NCI-H446 (cell line): Measurements from ENCODE around the gene TFR2.

ENCODE experiments used
- DNase-seq, 2 experiments: peaks; one replicate each; lab custom pipeline; 2025; lab: John Stamatoyannopoulos, UW

The TFR2 gene

DNA sequence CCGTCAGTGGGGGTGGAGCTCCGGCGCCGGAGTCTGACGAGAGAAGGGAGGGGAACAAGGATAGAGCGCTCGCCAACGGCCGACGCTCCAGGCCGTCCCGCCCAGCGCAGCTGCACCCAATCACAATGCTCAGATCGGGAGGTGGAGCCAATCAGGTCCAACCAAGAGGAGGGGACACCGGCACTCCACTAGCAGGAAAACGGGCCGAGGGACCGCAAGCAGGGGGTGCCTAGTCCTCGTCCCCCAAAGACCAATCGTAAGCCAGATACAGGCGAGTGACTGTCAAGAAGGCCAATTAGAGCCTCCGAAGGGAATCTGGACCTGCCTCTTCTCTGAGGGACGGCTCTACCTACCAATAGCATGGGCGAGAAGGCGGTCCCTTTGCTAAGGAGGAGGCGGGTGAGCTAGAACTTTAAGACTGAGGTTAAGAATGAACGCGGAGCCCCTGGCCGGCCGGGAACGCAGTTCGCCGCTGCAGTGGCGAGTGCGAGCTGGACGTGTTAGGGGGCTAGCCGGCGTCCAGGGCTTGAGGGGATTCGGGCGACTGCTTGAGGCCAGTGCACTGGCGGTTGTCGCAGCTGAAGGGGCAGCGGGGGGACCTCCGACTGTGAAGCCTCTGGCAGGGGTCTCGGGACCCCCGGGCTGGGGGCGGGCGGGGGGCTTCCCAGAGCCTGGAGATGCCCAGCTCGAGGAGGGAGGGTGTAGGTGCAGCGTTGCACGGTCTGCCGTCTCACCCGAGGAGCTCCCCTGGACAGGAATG lies 54.9 kb downstream of the TFR2 start, which contains the start of gene FBXO24:
FBXO24 (plus strand) TSS at position 63 of the 760 bp plus-strand sequence; CDS start at position 361, 298 bp downstream.
- DNase-seq, result peak; percentile 97 to 98

DNA sequence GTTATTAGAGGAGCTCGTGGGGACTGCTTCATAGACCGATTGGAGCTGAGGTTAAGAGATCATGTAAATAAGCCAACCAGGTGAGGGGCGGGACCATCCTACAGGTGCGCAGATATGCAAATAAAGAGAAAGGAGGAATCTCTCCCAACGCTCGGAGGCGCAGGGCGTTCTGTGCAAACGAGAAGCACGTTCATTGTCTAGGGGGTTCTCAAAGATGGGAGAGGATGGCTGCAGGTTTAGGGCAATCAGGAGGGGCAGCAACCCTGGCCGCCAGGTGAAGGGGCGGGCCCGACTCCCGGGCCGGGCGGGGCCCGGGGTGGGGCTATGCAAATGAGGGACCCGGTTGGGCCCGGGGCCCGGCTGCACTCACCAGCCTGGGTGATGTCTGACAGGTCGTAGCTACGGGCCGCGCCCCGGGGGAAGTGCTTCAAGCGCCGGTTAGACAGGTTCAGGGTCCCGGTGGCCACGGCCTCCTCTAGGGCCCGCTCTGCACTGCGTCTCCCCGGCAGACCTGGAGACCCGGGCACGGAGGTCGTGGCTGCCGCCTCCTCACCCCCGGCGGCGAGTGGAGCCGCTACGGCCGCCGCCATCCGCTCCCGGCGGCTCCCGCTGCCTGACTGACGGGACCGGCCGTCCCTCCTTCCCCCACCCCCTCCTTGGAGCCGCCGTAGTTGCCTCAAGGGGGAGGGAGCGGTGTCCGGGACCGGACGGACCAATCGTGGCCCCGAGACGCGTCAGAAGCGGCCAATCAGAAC lies 55.7 kb downstream of the TFR2 start, which contains the start of gene LRCH4:
LRCH4 (minus strand) TSS at position 619 of the 755 bp plus-strand sequence; CDS start at position 590, 29 bp downstream.
- no peak for DNase-seq

DNA sequence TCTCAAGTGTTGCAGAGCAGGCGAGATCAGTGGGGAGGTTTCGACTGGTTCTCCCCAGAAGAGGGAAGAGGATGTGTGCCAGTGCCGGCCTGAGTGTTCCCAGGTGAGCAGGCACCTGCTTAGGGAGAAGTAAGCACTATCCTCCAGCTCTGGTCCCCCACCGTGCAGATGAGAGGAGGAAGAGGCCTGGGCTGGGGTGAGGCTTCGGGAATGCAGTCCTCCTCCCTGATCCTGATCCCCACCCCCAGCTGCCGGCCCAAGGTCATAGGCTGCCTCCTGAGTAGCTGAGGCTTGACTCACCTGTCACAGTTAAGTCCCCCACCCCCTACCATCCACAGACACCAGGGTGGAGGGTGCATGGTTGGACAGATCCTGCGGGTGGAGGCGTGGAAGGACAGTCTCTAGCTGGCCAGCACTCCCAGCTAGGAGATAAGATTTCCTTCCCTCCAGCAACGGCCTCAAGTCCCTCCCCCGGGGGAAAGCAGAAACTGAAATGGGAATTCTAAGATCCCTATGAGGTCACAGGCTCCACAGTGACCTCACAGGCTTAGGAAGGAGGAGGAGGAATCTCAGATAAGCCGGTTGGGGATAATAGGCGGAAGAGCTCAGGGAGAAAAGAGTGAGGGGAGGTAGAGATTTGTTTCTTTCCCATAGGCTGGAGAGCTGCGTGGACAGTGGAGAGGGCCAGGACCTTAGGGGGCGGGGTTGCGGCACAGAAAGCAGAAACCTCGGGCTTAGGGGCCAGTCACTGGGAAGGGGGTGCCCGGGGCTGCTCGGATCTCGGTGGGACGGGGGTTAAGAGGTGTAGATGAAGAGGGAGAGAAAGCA lies 56.5 kb downstream of the TFR2 start:
- DNase-seq, result no peak

DNA sequence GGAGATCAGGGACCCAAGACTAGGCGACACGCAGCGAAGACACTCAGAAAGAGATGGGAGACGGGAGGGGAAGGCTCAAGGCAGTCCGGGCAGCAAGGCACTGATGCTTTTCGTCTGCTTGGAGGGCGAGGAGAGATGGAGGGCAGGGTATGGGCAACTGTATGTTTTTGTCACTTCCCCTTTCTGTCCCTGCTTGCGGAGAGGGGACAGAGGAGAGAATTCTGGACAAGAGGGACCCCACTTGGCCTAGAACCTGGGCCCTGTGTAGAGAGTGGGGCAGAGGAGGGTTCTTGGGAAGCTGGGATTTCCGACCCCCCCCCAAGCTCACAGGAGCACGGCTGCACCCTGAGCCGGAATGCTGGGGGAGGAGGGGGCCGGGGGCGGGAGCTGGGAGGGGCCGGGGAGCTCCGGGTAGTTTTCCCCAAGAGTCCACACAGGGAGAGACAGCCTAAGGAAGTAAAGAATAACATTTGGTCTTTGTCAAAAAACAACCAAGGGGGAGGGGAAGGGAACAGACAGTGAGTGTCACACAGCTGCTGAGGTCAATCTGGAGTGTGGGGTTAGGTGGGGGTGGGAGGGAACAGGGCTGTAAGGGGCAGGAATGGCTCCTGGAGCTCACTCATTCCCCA lies 57.2 kb downstream of the TFR2 start:
- no peak for DNase-seq

DNA sequence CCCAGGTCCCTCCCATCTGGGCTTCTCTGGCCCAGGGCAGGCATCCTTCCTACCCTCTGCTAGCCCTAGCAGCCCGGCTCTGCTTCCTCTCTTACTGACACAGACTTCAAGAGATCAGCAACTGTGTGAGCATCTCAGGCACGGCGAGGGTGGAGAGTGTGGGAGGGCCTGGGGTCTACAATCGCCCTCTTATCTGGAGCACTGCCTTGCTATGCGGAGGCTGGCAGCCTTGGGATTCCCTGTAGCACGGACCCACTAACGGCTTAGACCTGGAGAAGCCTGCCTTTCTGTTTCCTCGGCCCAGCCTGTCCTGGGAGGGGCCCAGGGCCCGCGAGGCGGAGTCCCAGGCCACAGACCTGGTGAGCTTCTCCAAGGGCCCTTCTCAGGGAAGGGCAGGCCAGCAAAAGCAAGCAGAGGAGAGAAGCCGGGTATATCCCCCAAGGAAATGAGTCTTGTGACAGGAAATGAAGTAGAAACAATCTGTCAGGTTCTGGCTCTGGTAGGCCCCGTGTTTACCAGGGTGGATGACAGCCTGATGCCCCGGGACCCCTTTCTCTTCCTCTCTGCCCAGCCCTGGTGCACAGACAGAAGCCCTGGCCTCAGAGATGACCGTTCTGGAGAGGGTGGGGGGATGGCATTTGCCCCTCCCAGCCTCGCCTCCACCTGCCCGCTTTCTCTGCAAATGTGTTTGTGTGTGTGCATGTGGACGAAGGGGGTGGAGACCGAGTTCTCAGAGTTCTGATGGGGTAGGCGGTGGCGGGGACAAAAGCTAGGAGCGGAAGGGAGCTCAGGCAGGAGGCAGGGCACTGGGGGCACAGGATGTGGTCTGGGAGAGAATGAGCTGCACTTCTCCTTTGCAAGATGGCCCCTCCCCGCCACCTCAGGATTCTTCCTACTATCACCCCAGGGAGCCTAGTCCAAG lies 58.0 kb downstream of the TFR2 start:
- DNase-seq, result no peak

DNA sequence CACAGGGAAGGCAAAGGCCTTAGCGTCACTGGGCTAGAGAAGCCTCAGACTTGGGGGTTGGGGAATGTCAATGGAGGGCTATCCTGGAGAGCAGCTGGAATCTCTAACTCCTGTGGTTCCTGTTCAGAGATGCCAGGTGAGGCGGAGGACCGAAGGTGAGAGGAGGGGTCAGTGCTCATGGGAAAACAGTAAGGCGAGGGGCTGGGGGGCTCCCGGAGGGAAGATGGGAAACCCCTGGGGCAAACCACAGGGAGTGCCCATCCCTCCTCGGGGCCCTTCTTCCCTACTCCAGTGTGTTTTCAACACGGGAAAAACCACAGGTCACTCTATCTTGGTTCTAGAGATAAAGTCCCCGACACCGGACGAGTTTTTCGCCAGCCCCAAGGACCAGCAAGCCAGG lies 58.7 kb downstream of the TFR2 start:
- DNase-seq, result no peak

DNA sequence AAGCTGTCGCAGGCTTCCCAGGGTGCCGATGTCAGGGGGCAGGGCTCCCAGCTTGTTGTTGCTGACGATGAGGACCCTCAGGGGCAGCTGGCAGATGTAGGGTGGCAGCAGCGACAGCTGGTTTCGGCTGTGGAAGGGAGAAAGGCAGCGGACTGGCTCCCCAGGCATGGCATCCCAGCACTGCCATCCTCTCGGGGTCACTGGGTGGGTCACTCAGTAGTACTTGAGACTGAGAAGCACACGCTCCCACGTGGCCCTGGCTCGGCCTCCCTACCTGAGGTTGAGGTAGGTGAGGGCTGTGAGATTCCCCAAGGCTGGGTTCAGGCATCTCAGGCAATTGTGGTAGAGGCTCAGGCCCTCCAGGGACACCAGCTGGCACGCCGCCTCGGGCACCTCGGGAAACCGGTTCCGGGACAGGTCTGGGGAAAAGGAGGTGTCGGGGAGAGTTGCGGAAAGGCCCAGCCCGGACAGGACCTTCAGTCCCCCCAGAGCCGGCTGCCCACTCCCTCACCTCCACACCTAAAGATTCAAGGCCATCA lies 59.2 kb downstream of the TFR2 start:
- DNase-seq, result no peak

DNA sequence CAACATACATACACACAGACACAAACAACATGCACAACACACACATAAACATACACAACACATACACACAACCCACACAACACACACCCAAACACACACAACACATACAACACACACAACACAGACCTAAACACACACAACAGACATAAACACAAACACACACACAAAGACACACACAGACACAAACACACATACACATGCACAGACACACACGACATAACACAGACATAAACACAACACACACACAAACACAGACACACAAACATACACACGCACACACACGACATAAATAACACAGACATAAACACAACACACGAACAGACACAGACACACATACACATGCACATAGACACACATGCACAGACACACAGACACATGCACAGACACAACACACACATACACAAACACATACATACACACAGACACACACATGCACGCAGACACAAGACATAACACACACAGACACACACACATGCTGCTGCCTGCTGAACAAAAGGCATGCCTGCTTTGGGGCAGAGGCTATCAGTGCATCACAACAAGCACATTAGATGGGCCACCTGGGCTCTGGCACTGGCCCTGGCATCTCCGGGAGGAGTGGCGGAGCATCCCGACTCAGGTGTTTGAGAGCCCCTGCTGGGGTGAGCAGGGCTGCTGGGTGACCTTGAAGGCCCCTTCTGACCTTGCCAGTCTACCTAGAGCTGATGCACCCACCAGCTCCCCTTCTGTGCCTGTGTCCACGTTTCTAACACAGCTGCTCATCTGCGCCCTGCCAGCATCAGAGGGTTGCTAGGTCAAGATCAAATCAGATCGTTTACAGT lies 60.7 kb downstream of the TFR2 start:
- DNase-seq, result no peak

DNA sequence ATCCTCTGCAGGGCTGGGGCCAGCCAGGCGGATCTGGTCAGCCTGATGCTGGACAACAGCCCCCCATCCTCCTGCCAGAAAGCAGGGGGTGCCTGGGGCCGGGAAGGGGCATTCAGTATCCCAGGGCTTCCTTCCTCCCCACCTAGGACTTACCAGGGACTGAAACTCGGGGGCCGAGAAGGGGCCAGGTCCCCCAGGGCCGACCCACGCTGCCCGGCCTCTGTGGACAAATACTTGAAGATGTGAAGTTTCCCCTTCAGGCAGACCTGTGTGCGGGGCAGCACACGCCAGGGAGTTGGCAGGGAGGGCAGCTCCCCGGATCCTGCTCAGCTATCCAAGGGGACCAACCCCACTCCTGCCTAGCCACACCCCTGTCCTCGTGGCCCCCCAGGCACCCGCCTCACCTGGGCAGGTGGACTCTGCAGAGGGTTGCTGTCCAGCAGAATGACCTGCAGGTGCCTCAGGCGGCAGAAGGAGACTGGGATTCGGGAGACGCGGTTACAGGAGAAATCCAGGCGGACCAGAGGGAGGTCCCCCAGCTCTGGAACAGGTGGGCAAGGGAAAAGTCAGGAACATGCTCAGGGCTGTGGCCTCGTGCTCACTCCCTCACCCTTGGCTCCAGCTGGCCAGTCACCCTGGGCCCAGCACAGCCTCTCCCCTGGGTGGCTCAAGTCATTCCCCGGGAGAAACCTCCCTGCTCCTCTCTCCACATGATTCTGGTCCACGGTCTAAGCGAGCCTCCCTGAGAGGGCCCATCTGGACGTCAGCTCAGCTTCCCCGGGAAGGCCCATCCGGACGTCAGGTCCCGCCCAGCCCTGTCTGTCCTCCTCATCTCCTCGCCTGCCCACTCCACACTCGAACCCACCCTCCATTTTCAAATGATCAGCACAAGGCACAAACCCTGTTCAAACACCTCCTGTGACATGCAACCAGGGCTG lies 62.8 kb downstream of the TFR2 start:
- DNase-seq, result no peak

DNA sequence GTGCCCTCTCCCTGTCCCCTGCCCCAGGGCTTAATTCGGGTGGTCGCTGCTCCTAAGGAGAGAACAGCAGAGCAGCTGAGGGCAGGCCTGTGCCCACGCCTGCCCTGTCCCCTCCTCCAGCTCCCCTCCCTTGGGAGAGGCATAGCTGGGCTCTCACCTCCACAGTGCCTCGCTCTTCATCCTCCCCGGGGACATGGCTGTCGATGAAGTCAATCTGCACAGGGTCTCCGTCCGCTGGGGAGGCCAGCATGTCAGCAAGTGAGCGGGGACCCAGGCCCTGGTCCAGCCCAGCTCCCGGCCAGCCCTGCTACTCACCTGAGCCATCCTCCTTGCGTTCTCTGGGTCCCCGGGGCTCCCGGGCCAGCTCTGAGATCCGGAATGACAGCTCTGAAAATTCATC lies 63.8 kb downstream of the TFR2 start:
- no peak for DNase-seq

DNA sequence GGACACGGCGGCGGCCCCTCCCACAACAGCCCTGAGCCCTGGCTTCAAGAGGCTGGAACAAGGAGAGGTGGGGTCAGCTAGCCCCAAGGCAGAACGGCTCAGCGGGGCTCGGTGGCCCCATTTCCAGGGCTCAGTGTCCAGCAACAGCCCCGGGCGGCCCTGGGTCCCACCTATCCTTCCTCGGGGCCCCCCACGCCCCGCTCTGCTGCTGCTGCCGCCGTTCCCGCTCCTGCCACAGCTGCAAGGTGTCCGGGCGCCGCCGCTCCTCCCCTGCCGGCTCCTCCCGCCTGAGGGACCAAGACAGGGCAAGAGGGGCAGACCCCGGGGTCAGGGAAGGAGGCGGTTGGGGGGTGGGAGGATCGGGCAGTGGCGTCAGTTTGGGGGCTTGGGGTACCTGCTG lies 64.2 kb downstream of the TFR2 start:
- no peak for DNase-seq

DNA sequence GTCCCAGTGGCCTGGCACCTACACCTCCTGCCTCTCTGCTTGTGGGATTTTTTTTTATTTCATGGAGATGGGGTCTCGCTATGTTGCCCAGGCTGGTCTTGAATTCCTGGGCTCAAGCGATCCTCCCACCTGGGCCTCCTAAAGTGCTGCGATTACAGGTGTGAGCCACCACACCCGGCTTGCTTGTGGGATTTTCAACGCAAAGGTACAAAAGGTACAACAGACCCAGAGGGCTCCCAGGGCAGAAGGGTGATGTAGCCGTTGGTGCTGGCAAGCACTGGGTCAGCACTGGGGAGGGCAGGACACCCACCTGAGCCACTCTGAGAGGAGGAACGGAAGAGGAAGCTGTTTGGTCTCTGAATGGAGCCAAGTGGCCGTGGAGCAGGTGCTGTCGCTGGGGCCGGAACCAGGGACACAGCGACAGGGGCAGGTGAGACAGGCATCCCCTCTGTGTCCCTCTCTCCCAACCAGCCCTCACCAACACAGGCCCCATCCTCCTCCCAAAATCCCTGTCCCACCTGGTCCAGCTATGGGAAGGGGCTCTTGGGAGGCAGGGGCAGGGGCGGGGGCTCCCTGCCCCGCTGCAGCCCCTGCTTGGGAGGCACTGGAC lies 64.9 kb downstream of the TFR2 start:
- no peak for DNase-seq

DNA sequence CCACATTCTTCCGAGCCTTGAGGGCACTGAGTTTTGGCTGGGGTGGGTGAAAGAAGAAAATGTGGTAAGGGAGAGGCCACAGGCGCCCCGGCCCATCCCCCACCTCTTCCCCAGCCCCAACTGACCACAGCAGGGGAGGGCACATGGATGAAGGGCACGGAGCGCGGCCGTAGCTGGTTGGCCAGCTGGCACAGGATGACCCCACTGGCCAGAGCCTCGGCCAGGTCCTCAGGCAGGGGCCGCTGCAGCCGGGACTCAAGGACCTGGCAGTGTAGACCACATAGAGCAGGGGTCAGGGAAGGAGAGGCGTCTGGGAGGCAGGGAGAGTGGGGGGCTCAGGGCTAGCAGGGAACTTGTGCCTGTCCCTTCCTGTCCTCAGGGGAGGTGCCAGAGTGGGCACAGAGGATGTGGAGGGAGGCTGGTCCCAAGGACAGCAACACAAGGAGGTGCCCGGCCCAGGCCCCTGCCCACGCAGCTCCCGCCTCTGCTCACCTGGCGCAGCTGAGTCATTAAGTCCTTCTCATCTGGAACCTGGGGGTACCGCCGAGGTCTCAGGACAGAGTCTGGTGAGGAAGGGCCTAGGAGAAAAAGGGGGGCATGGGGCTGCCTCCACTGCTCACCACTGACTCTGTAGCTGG lies 65.5 kb downstream of the TFR2 start:
- no peak for DNase-seq

DNA sequence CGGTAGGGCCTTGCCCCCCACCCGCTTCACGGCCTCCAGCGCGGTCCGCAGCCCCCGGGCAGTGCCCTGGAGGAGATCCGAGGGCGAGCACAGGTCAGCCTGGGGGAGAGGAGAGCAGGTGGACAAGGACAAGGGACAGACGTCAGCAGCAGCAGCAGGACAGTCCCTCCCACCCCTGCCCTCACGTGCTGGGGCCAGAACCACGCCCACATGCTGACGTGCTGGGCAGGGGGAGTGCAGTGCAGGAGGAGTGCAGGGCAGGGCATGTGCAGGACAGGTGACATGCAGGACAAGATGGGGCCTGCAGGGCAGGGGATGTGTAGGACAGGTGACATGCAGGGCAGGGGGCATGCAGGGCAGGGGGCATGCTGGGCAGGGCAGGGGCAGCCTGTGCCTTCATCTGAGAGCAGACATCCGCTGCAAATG lies 66.1 kb downstream of the TFR2 start:
- DNase-seq, result no peak

DNA sequence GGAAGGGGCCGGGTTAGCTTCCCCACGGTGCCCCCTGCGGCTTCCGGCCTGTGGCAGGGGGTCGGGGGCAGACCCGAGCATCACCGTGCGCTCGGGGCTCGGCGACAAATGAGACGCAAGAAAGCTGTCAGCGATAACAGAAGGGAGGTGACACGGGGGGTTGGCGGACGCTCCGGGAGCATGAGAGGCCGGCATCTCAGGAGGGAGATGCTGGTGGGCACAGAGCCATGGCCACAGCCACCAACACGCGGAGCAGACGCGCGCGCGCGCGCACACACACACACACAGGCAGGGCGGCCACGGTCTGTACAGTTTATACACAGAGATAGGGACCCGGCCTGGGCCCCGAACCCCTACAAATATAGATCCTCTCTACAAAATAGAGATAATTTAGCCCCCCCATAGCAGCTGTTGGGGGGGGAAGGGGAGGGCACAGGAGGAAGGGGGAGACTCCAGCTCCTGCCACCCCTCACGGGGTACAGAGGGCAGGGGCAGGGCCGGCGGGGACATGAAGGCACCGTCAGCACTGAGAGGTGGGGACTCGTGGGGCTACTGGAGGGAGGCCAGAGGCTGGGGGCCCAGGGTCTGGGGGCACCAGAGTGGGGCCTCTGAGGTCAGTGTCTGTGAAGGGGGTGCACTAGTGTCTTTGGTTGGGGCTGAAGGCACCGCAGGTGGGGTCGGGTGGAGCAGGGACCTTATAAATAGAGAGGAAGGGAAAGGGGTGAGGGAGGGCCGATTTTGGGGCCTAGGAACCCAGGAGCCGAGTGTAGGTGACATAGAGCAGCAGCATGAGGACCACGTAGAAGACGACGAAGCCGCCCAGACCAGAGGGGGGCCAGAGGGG lies 66.8 kb downstream of the TFR2 start:
- no peak for DNase-seq

DNA sequence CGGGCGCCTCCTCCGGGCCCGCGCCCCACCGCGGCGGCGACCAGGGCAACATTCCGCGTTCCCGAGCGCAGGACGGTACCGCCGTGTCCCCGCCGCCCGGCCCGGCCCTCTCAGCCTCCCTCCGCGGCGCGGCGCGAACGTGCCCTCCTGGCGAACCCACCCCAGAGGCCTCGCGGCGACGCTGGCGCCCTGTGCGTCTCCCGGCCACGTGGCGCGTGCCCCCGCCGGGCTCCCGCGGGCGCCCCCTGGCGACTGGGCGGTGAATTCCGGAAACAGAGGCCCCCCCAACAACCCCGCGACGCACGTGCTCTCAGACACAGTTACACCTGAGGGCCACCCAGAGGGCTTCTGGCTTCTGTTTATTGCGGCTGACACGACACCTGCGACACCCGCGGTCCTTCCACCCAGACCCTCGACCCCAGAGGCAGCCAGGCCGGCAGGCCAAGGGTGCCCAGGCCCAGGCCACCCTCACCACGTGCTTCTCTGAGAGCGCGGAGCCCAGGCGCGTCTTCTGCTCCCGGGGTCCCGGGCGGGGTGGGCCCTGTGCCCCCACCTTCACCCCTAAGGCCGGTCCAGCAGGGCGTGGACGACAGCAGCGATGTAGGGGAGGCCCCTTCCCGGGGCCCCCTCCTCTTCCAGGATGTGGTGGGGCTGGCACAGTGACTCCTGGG lies 67.5 kb downstream of the TFR2 start, which contains the start of gene SAP25:
SAP25 (minus strand) TSS at position 210 of the 671 bp plus-strand sequence; CDS start at position 52, 158 bp downstream.
- DNase-seq, result no peak
